Islet precursor cell (in vitro differentiated cells): ENCODE measurements around the gene ING3.
"Not testable (repeated sequence)": the region's sequence is repeated elsewhere in the genome, so short reads cannot be mapped to it uniquely, and the experiment has no call there.

Experiments
- DNase-seq: peaks from one replicate; pipeline ENCODE4 v3.0.0-alpha.2; 2018

ING3 gene

DNA sequence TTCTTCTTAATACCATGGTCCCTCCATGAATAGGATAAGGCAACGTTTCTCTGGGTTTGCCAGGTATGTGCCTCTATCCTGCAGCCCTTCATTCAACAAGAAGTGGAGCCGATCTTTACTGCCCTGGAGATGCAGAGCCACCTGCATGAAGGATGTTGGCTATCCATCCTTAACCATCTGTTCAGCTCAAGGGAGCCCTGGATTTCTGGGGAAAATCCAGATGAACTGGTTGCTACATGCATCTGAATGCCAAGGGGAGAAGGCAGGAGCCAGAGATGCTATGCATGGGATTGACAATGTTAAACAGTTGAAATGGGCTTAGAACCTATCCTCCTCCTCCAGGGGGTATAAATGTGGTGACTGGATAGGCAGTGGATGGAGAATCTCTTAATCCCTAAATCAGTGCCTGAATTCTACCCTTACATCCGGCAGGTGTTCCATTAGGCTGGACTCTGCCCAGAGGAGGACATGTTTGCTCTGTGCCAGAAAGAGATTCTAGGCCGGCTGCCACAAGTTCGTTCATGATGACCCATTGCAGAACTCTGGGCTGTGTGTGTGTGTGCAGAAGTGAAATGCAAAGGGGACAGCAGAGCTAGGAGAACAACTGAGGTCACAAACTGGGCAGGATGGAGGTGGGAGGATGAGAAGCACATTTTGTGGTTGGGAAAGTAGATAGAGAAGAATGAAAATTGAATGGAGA is 53.6 kb downstream of the ING3 start:
- DNase-seq = no peak

DNA sequence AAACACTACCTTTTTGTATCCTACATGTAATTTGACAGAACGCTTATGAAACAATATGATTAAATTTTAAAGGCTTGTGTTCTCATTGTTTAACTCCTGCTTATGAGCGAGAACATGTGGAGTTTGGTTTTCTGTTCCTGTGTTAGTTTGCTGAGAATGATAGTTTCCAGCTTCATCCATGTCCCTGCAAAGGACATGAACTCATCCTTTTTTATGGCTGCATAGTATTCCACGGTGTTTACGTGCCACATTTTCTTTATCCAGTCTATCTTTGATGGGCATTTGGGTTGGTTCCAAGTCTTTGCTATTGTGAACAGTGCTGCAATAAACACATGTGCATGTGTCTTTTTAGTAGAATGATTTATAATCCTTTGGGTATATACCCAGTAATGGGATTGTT is 54.5 kb downstream of the ING3 start:
- DNase-seq = not testable (repeated sequence)

DNA sequence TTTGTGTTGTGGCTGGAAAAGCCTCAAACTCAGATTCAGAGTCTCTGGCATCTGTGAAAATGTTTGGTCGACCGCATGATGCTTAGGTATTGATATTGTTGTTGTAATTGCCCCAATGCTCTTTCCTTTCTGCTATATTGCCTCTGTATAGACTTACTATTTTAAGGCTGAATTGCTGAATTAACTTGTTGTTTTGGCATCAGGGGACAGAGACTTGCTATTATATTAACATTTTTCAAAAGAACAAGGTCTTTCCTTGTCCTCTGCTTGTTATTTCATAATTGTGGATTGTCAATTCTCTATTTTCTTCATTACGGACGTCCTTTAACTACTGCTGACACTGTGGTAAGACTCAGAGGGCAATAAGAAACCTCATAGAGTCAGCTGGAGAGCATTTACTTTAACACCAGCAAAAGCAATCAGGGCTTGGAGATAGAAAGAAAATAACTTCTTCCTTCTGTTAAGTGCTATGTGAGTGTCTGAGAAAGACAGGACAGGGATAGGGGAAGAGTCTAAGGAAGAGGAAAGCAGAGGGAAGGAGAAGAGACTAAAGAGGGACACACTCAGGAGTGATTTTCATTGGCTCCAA is 55.5 kb downstream of the ING3 start:
- DNase-seq = no peak

DNA sequence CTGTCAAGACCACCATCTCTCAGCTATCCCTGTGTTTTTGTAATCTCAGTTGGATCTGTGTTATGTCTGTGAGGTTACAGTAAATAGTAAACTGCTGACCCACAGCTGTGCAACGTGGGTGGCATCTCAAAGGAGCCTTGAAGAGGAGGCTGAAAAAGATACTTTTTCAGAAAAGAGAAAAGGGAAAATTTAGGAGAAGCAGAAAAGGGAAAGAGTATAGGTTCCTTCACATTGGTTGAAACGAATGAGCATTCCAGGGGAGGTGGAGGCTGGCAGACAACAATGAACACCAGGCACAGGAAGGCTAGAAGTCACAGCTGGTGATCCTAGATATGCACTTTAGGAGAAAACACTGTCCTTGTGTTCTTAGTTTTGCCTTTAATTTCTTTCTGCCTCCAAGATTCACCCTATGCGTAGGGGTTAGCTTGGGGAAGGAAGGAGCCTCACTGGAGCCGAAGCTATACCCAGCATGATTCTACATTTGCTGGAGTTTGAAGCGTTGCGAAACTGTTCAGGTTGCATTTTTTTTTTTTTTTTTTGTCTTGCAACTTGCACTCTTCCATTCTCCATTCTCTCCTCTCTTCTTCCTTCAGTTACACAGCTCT is 56.2 kb downstream of the ING3 start:
- DNase-seq = no peak

DNA sequence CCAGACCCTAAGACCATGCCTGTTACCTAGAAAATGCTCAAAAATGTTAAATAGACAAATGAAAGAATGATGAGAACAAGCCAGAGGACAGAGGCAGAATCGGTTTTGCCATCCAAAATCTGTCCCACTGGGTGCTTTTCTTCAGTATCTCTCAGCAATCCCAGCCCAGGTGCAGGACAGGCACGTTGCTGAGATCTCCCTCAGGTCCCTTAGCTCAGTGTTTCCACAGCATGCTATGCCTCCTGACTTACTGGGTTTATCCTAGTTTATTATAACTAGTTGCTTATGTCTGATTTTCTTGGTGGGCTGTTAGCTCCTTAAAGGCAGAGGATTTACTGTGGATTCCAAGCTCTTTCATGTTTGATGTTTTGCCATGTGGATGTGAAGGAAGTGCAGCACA is 58.2 kb downstream of the ING3 start:
- DNase-seq = no peak

DNA sequence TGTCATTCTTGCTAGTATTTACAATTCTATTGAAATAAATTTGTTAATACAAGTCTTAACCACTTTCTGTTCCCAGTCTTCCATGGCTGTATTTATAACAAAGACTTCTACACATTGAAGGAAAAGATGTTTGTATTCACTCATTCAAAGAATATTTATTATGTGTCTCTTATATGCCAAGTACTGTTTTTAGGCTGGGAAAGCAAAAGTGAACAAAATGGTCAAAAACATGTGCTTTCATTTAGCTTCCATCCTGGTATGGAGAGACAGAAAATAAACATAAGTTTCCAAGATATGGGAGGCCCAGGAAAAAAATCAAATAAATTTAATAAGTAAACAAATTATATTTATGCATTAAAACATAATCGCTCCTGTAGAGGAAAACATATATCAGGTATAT is 60.8 kb downstream of the ING3 start:
- DNase-seq = no peak

DNA sequence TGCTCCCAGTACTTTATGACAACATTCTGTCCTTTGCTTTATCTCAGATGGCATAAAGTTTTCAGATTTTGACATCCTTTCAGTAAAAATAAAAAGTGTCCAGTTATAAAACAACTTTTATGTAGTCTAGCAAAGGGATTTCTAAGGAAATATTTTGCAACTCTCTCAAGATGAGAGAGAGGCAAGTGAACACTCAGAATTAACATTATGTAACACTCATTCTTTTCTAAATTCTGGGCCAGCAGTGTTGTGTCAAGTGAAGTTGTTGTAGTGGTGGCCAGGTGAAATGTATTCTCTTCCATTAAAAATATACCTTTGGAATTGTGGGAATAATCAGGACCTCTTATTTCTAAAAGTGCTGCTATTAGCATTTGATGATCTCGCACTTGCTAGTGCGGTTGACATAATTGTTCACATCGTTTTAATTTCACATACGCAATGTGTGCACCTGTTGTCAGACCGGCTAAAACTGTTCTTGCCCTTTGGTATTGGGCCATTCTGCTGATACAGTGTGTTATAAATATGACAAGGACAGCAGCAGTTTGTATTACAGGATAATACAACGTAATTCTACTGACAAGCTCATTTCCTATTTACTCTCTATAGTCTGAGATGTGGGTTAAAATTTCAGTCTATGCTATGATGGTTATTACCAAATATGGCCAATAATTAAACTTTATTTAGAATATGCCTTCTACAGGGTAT is 61.7 kb downstream of the ING3 start:
- DNase-seq = no peak

DNA sequence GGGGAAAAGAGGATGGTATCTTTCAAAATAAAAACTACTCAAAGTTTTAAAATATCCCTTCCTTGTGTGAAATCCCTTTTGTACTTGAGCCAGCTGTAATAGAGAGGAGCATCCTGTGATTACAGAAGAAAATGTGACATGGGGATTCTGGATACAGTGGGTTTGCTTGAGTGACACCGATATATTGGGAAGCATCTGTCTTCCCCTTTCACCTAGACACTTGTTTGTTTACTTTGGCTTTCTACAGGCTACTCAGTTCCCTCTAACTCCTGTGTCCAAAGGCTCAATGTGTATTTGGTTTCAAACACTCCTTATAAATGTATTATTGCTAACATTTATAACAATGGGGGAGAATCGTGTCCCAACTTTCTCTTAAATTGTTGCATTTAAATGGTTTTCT is 62.3 kb downstream of the ING3 start:
- DNase-seq = no peak

DNA sequence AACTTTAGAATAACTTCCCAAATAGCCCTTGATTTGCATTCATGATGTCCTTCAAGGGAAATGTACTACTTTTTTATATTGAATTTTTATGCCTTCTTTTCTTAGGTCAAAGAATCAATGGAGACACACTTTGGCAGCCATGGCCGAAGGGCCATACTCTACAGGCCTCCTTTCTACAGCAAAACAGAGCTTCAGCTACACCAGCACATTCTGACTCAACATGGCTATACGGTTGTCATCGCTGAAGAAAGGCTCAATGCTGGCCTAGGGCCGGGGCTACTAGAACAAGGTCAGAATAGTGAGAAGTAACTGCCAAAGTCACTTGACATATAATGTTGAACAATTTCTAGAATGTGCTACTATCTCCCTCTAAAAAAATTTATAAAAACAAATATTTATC is 65.0 kb downstream of the ING3 start:
- DNase-seq = no peak

DNA sequence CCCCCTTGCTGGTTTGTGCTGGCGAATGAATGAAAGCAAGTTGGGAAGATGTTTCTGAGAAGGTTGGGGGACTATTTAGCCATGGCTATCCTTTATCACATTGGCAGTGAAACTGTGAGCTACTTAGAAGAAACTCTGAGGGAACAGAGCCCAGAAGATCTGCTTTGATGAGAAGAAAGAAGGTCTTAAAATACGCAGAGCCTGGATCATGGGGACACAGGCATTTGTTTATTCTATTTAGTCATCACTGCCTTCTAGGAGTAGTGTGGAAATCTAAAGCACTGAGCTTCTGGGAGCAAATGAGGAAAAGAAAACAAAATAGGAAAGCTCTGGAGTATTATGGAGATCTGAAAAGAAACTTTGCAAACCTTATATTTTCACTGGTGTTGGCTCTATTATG is 66.4 kb downstream of the ING3 start:
- no peak for DNase-seq

DNA sequence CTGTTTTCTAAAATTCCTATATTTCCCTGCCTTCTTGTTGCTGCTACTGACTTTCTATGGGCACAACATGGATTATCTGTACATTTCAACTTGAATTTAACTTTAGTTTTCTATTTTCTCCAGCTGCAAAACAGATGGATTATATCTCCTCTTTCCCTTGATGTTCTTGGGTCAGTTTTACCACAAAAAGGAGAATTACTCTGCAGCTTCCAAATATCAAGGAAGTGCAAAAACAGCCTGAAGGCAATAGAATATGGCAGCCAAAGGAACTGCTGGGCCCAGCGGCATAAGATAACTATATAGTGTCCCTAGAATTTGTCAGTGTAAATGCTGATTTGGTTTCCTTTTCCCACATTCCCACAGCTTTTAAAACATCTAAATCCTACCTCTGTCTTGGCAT is 67.0 kb downstream of the ING3 start:
- no peak for DNase-seq

DNA sequence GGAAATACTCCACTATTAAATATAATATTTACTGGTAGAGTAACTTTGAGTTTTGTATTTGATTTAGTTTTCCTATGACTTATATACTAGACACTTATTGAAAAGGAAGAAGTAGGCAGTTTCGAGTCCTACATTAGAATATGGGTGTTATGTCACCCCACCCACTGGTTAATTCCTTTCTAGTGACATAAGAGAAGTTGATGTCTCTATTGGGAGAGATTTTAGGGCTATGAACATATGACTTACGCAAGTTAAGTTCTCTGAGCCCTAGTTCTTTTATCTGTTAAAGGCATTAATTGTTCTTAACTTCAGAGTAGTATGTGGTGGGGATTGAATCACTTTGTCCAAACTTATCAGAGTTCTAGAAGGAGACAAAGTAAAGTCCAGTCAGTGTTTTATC is 68.4 kb downstream of the ING3 start:
- DNase-seq = no peak

DNA sequence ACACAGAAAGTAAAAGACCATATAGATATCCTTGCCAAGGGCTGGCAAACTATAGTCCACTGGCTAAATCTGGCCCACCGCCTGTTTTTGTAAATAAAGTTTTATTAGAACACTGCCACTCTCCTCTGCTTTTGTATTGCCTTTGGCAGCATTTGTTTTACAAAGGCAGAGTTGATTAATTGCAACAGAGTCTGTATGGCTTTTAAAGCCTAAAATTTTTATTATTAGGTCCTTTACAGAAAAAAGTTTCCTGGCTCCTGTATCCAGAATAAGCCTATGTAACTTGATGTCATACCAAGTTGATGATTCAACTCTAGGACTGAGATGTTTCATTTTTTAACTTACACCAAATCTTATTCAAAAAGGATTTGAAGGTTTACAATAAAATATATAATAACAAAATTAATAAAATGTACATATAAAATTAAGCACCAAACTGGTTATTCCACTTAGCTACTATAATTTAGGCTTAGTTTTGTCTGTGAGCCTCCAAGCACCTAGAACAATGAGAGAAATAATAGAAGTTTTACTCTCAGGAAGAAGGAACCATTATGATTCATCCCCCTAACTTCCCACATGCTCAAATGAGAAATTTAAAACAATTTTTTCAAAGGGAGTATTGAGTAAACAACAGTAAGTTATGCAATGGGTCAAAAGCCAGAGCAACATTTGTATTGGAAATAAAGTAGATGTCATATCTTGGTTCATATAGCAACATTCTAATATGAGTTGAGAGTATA is 69.8 kb downstream of the ING3 start:
- DNase-seq = no peak

DNA sequence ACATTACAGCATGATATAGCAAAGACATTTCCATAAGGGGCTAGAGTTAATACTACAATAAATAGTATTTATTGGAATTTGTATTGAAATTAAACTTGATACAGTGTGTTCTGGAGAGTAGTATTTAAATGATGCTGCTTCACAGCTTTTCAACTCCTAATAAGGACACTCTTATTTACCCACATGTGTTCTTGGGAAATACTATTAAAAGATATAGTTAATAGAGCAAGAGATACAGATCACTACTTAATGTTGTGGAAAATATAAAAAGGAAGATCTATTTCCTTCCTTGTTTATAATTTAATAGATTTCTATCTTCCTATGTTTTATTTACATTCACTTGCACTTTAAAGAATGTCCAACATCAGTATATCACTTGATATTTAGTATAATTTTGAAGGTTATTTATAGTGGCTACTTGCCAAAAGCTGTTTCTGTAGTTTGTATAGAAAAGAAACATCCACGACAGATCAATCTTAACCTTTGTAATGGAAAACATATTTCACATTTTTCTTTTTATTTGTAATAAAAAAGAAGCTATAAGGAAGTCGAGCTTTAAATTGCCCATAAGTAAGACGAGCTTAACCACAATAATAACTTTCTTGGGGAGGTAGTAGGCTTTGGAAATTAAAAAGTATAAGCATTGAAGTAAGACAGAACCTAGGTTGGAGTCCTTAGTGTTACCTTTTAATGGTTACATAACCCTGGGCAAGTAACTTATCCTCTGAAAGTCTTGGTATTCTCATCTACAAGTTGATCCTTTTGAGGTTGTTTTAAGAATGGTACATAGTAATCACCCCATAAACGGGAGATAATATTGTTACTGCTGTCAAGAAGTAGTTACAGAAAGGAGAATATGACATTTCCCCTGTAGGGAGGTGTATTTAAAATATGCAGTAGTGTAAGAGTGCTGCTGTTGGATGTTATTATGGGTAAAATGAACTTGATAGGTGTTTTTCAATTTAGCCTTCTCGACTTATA is 70.7 kb downstream of the ING3 start:
- no peak for DNase-seq

DNA sequence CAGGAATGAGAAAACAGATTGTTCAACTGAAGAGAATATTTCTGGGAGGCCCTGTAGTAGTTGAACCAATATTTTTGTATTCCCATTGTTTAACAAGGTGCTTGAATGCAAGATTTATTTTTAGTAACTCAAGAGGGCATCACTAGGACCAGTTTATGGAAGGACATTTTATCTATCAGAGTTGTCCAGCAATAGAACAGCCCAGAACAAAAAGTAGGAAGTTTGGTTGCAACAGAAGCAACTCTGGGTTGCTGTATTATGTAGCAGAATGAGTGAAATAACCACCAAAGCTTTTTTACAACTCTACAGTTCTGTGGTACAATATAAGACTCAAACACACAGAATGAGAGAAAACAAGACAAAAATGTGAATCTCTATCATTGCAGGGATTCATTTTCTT is 72.6 kb downstream of the ING3 start:
- no peak for DNase-seq

DNA sequence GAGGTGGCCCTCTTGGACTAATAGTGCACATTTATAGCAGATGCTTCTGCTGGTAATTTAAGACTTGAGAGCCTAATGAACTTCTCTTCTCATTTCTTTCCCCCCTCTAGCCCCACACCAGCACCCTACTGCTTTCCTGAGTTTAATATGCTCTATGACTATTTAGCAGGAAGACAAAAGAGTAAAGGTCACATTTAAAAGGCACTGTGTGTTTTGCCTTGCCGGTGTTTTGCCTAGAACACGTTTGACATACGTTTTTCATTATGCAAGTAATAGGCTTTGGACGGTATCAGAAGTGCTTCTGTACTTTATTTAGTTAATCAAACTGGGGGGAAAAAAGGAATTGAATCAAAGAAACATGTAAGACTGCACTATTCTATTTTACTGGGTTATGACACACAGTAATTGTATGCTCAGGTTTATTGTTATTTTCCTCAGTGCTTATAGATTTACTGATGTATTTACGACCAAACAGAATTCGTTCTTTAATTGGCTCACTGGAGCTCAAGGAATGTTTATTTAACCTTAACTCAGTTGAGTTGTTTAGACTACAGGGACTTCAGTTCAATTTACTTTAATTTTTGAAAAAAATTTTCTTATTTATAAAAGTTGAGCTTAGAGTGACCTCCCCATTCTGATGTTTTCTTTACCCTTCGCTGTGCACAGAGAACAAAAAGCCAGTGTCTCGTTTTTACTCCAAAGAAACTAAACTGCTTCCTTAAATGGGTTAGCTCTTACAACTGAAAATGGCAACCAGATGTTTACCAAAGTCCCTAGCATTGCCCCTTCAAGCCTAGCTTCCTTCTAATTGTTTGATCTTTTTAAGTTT is 73.3 kb downstream of the ING3 start:
- DNase-seq = no peak

DNA sequence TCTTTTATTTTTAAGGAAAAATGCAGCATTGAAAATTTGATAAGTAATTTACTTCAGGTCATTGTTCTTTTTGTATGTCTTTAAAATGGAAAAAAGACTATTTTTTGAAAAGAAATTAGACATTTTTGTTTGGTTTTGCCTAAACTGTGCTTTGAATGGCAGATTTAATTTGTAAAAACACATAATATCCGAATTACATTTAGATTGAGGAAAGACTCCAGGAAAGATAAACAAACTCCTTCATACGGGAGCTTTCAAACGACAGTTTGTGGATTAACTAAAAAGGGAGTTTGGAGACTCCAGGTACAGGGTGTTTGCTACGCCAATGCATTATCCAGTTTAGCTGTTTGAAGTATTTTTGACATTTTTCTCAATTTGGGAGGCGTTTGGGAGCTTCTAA is 74.0 kb downstream of the ING3 start:
- DNase-seq = no peak

DNA sequence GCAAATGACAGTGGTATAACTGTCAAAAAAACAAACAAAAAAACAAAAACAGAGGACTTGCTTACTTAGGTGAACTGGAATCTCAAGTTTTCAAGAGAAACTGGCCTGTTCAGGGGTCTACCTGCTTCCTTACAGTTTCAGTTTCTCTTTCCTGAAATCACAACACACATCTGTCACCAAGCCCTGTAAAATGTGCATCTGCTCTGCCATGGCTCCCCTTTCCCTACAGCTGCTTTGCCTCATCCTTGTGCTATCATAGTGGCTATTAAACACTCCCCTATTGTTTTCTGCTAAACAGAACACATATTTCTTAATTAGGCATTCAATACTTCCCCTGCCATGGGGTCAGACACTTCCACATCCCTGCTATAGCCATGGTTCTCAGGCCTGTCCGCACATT is 75.6 kb downstream of the ING3 start:
- no peak for DNase-seq

DNA sequence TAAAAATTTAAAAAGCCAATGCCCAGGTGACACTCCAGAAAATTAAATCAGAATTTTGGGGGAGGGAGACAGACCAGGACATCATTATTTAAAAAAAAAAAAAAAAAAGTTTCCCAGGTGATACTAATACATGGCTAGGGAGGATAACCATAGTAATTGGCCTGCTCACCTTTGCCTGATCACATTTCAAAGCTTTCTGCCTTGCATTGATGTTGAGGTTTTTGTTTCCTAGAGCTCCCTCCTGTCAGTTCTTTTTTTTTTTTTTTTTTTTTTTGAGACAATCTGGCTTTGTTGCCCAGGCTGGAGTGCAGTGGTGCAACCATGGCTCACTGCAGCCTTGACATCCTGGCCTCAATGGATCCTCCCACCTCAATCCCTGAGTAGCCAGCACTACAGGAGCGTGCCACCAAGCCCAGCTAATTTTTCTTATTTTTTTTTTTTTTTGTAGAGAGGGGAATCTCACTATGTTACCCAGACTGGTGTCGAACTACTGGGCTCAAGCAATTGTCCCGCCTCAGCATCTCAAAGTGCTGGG is 76.1 kb downstream of the ING3 start:
- DNase-seq = no peak
